GM12878 (cell line): ENCODE data around the gene VAMP3. TPM values are rescaled to one million over a fixed set of nuclear protein-coding genes. Genes with fewer than 3 reads are reported as not detected.

Experiments
- ATAC-seq: fragments of 200-7000 bp; cut with Tn5 transposase; 3 replicates; pipeline ENCODE4 v1.9.1; 2020; ENCODE audit warnings: mild to moderate bottlenecking, moderate library complexity
- BruUV-seq: library from RNA; stranded (reverse); fragments of 400-500 nt; replicated peaks from 2 replicates; lab custom pipeline; 2021; lab: Mats Ljungman, UMichigan
- CTCF ChIA-PET: fragments of 300-600 bp; sonication (Branson Sonifier 250); formaldehyde crosslinking; extraction: SDS; loops from one replicate; lab custom pipeline; 2021; ENCODE audit warnings: inconsistent platforms; lab: Yijun Ruan, JAX
- POLR2A ChIA-PET: fragments of 350-600 bp; formaldehyde crosslinking; extraction: SDS; loops from one replicate; lab custom pipeline; 2021; ENCODE audit warnings: inconsistent platforms; lab: Charles Lee
- RAD21 ChIA-PET: fragments of 300-600 bp; sonication (Branson Sonifier 250); formaldehyde crosslinking; loops from one replicate; lab custom pipeline; 2023; ENCODE audit warnings: antibody characterized with exemption; ENCODE audit not compliant: unreplicated experiment; lab: Charles Lee
- SMC1A ChIA-PET: fragments of 300-600 bp; sonication (Branson Sonifier 250); formaldehyde crosslinking; loops from one replicate; lab custom pipeline; 2023; ENCODE audit not compliant: unreplicated experiment, uncharacterized antibody; lab: Charles Lee
- DNase-seq: peaks from one replicate; pipeline ENCODE4 v3.0.0-alpha.2; 2011; ENCODE audit warnings: low read depth, low spot score
- FAIRE-seq: peaks from 3 replicates; lab custom pipeline; 2011; peaks lifted over from hg19 to GRCh38; lab: Jason Lieb, UNC
- H2AFZ ChIP-seq: 2 replicates; pipeline ENCODE4 v1.6.0; 2011; ENCODE audit warnings: low read depth, low read length, control low read depth; ENCODE audit not compliant: control insufficient read depth
- H3K27ac ChIP-seq: 2 replicates; pipeline ENCODE4 v1.5.1; 2011; ENCODE audit warnings: control low read depth; ENCODE audit not compliant: control insufficient read depth, insufficient read depth
- H3K27me3 ChIP-seq, 2 experiments: replicated peaks in 1 of 2; 2 replicates each; pipeline versions ENCODE4 v1.6.0 to v1.6.1; 2011; ENCODE audit warnings: low read length in 1 of 2; ENCODE audit not compliant: control insufficient read depth in 2 of 2, insufficient read depth in 2 of 2
- H3K36me3 ChIP-seq, 2 experiments: 2 replicates each; pipeline ENCODE4 v1.5.1; 2011; ENCODE audit warnings: low read length in 1 of 2; ENCODE audit not compliant: control insufficient read depth in 2 of 2, insufficient read depth in 2 of 2
- H3K4me1 ChIP-seq: 2 replicates; pipeline ENCODE4 v1.6.1; 2011; ENCODE audit warnings: mild to moderate bottlenecking, low read length, moderate library complexity, mixed read lengths; ENCODE audit not compliant: control insufficient read depth, insufficient read depth
- H3K4me2 ChIP-seq: 2 replicates; pipeline ENCODE4 v1.6.0; 2011; ENCODE audit warnings: control low read depth; ENCODE audit not compliant: control insufficient read depth, insufficient read depth
- H3K4me3 ChIP-seq: fragments of 200-600 bp; sonication (generic); 2 replicates; pipeline ENCODE4 v1.5.1; 2016
- H3K79me2 ChIP-seq: 2 replicates; pipeline ENCODE4 v1.6.0; 2011; ENCODE audit warnings: low read length; ENCODE audit not compliant: control insufficient read depth, insufficient read depth
- H3K9ac ChIP-seq: 2 replicates; pipeline ENCODE4 v1.8.0; 2011; ENCODE audit warnings: low read length, control low read depth, mixed read lengths; ENCODE audit not compliant: control insufficient read depth, insufficient read depth
- H3K9me3 ChIP-seq: replicated peaks from 3 replicates; pipeline ENCODE4 v1.5.1; 2011; ENCODE audit warnings: mild to moderate bottlenecking, low read length; ENCODE audit not compliant: control insufficient read depth, insufficient read depth
- H4K20me1 ChIP-seq: 2 replicates; pipeline ENCODE4 v1.6.0; 2011; ENCODE audit not compliant: control insufficient read depth, insufficient read depth
- CEBPZ ChIP-seq: fragments of 150-350 bp; IDR thresholded peaks from 2 replicates; pipeline ENCODE4 v1.6.1; 2016; ENCODE audit warnings: low read depth, low read length
- HDGF ChIP-seq: fragments of 450-650 bp; IDR thresholded peaks from 2 replicates; pipeline ENCODE4 v1.6.1; 2016; ENCODE audit warnings: antibody characterized with exemption
- MXI1 ChIP-seq: fragments of 150-350 bp; IDR thresholded peaks from 2 replicates; pipeline ENCODE4 v1.6.1; 2011; ENCODE audit warnings: low read depth, mild to moderate bottlenecking, inconsistent platforms, low read length, improper control_type of control experiment
- NFYB ChIP-seq: IDR thresholded peaks from 2 replicates; pipeline ENCODE4 v1.6.1; 2011; ENCODE audit warnings: low read depth, mild to moderate bottlenecking, low read length, improper control_type of control experiment, moderate library complexity; ENCODE audit not compliant: insufficient read depth
- NR2C1 ChIP-seq: fragments of 450-650 bp; IDR thresholded peaks from 2 replicates; pipeline ENCODE4 v1.6.1; 2017; ENCODE audit warnings: antibody characterized with exemption, mild to moderate bottlenecking, moderate library complexity
- PAX5 ChIP-seq: IDR thresholded peaks from 2 replicates; pipeline ENCODE4 v1.6.1; 2011; ENCODE audit warnings: low read depth, low read length, borderline replicate concordance
- SIX5 ChIP-seq: IDR thresholded peaks from 2 replicates; pipeline ENCODE4 v1.6.1; 2011; ENCODE audit warnings: mild to moderate bottlenecking, low read depth, low read length, moderate library complexity; ENCODE audit not compliant: severe bottlenecking
- ZBTB4 ChIP-seq: fragments of 450-650 bp; formaldehyde crosslinking; IDR thresholded peaks from 2 replicates; pipeline ENCODE4 v1.4.0; 2022; ENCODE audit warnings: mild to moderate bottlenecking, moderate library complexity
- WGBS: methylation state at CpG from one replicate; pipeline ENCODE4 v1.1.6; 2016; ENCODE audit warnings: low lambda C conversion rate; ENCODE audit not compliant: insufficient replicate concordance, insufficient coverage; ENCODE audit errors: missing lambda C conversion rate; 5-methylcytosine and 5-hydroxymethylcytosine counted together
- in situ Hi-C: fragments of 300-500 bp; cut with MboI; formaldehyde crosslinking; loops from 9 replicates; pipeline ENCODE4 v1.14.3; 2018; ENCODE audit warnings: mixed read lengths
- intact Hi-C: fragments of 100-400 bp; cut with micrococcal nuclease; formaldehyde crosslinking; loops from one replicate; pipeline ENCODE4 v1.14.2; 2022; ENCODE audit not compliant: unreplicated experiment
- polyA plus RNA-seq, 11 experiments: library from polyadenylated mRNA; depleted of rRNA in 4 of 11; unstranded in 6 of 11; stranded (reverse) in 5 of 11; fragments of >200 nt; fragmentation: Nextera tagmentation in 4 of 11; fragmentation: Illumina TruSeq in 1 of 11; extraction: Ambion mirVana in 4 of 11; extraction: Trizol in 1 of 11; gene quantifications; 1 replicate in 1 of 11; 2 replicates in 10 of 11; pipeline versions ENCODE4 v1.2.1 to v1.2.3, GENCODE V29; 2011 to 2016; ENCODE audit warnings: inconsistent platforms in 2 of 11, missing spikeins in 2 of 11, low read depth in 1 of 11
- total RNA-seq, 4 experiments: library from RNA; depleted of rRNA in 3 of 4; stranded (reverse); fragments of >200 nt in 3 of 4; fragmentation: Illumina TruSeq in 1 of 4; extraction: Trizol in 1 of 4; gene quantifications; 2 replicates each; pipeline versions ENCODE4 v1.2.1 to v1.2.3, GENCODE V29; 2013 to 2021

Gene VAMP3
- total and polyA plus RNA-seq, 10 of the 15 experiments (the other 5 are each of a cell fraction or from before 2014, with no cell fraction given) = 4.8 to 24.9 (median 9.7) TPM

GRCh38 chr1:7785108-7785507 lies 14.0 kb downstream of the VAMP3 start:
- TF ChIP-seq HDGF = no peak
- TF ChIP-seq PAX5 = no peak
- TF ChIP-seq, all 136 proteins: peak for 0
- intact Hi-C loops = no loop called here
- 83% methylated on average over 7 of the region's 7 CpGs for WGBS
- POLR2A ChIA-PET = no interaction called here
- H3K4me2 ChIP-seq = no peak overlapping the region
- CTCF ChIA-PET = no interaction called here
- no peak for FAIRE-seq
- H3K4me1 ChIP-seq = peaks cover 7% of the 10 kb centered on the region; the same call in 1 of the 2 replicates
- H3K36me3 ChIP-seq = peaks cover 0 to 6% of the 10 kb centered on the region in 2 experiments; a peak in 2 of 4 replicates
- H2AFZ ChIP-seq = no peak overlapping the region
- no TSS peak for BruUV-seq
- H3K9me3 ChIP-seq = no peaks in the 10 kb centered on the region; the same call in 2 of the 3 replicates
- RAD21 ChIA-PET = no interaction called here
- no peaks in the 10 kb centered on the region for H3K27me3 ChIP-seq
- in situ Hi-C loops = no loop called here
- no peaks in the 10 kb centered on the region for H3K79me2 ChIP-seq
- no peak for ATAC-seq
- no peak overlapping the region for H3K4me3 ChIP-seq
- H3K27ac ChIP-seq = no peak overlapping the region
- no peak overlapping the region for H3K9ac ChIP-seq
- DNase-seq = no peak
- H4K20me1 ChIP-seq = no peaks in the 10 kb centered on the region
- SMC1A ChIA-PET = no interaction called here

- Histone ChIP-seq H3K27me3 (no peaks in the 10 kb centered on the region), H3K9ac (no peak overlapping the region), H3K4me3 (no peak overlapping the region), H3K9me3 (peaks cover 5% of the 10 kb centered on the region; the same call in 2 of the 3 replicates), H3K27ac (no peak overlapping the region), H4K20me1 (no peaks in the 10 kb centered on the region), H3K4me1 (peaks cover 7% of the 10 kb centered on the region; the same call in 1 of the 2 replicates), H2AFZ (no peak overlapping the region), H3K4me2 (no peak overlapping the region), H3K36me3 (no peaks in the 10 kb centered on the region), H3K79me2 (no peaks in the 10 kb centered on the region)
- RAD21 ChIA-PET = no interaction called here
- POLR2A ChIA-PET = no interaction called here
- SMC1A ChIA-PET = no interaction called here
- ATAC-seq (no peak), FAIRE-seq (no peak), DNase-seq (no peak)
- BruUV-seq = no TSS peak
- CTCF ChIA-PET = interaction anchor here (0.8 to 1.6 kb wide), 3 partner anchors 22 to 34 kb away, joined by 4 to 6 read pairs (median 4); no protein-coding TSS in a partner anchor
- WGBS = 40% methylated on average over 5 of the region's 5 CpGs
- in situ Hi-C loops = no loop called here
- intact Hi-C loops = no loop called here
- no peak for TF ChIP-seq NR2C1
- no peak for TF ChIP-seq ZBTB4 (CRISPR knock-in tag)
- TF ChIP-seq SIX5 = no peak
- TF ChIP-seq CEBPZ = no peak
- no peak for TF ChIP-seq NFYB
- TF ChIP-seq MXI1 = no peak
Observed at GRCh38 chr1:7786795-7787194, 15.7 kb downstream of the VAMP3 start.
